ENCODE measurements around the gene ALCAM.

Gene ALCAM

GRCh38 chr3:105493305-105493892 lies 126.7 kb downstream of the ALCAM start:
- TF ChIP-seq ZXDB (tag by site-specific recombination; IDR thresholded peaks at IDR 0.05) (no peak), ZNF221 (tag by site-specific recombination; IDR thresholded peaks at IDR 0.05; ENCODE audit: borderline replicate concordance) (no peak), ZEB2 (tag by site-specific recombination; IDR thresholded peaks at IDR 0.05) (no peak), ZNF792 (tag by site-specific recombination; IDR thresholded peaks at IDR 0.05) (no peak), ZBTB7A (tag by site-specific recombination; IDR thresholded peaks at IDR 0.05; ENCODE audit: low read depth) (no peak), ZBTB44 (tag by site-specific recombination; IDR thresholded peaks at IDR 0.05) (no peak), REPIN1 (tag by site-specific recombination; IDR thresholded peaks at IDR 0.05; ENCODE audit: low read depth) (no peak), ZNF404 (tag by site-specific recombination; IDR thresholded peaks at IDR 0.05) (no peak)
- Histone ChIP-seq H3K4me3 (ENCODE audit: low read depth, low read length) (no peak overlapping the region), H3K9me3 (ENCODE audit: control insufficient read depth, insufficient read depth, low read depth, low read length) (no peaks in the 10 kb centered on the region), H3K27ac (ENCODE audit: extremely low read depth, low read depth, low read length) (no peak overlapping the region), H3K36me3 (ENCODE audit: control insufficient read depth in 2 of 2, insufficient read depth in 1 of 2, low read length in 2 of 2) (peaks cover 0 to 3% of the 10 kb centered on the region in 2 experiments; a peak in 1 of 3 replicates), H3K4me1 (ENCODE audit: control insufficient read depth, insufficient read depth, low read length) (no peaks in the 10 kb centered on the region)
- ChIA-PET CTCF (interaction anchor here (0.7 kb wide), 1 partner anchor 24 kb away, joined by 3 read pairs; no protein-coding TSS in a partner anchor), POLR2A (no interaction called here)

GRCh38 chr3:105495021-105495420 lies 128.3 kb downstream of the ALCAM start:
- ChIA-PET POLR2A (no interaction called here), CTCF (interaction anchor here (0.7 kb wide), 1 partner anchor 535 kb away, joined by 3 read pairs; no protein-coding TSS in a partner anchor)
- peaks cover 0 to 3% of the 10 kb centered on the region in 2 experiments; a peak in 1 of 3 replicates for H3K36me3 ChIP-seq (ENCODE audit: control insufficient read depth in 2 of 2, insufficient read depth in 1 of 2, low read length in 2 of 2)
- H3K4me3 ChIP-seq (ENCODE audit: low read depth, low read length): no peak overlapping the region
- no peaks in the 10 kb centered on the region for H3K4me1 ChIP-seq (ENCODE audit: control insufficient read depth, insufficient read depth, low read length)
- H3K9me3 ChIP-seq (ENCODE audit: control insufficient read depth, insufficient read depth, low read depth, low read length): no peaks in the 10 kb centered on the region
- no peak overlapping the region for H3K27ac ChIP-seq (ENCODE audit: extremely low read depth, low read depth, low read length)
- TF ChIP-seq ZNF302 (tag by site-specific recombination; IDR thresholded peaks at IDR 0.05; ENCODE audit: low read depth) (no peak), ZNF548 (tag by site-specific recombination; IDR thresholded peaks at IDR 0.05) (no peak), ZNF248 (tag by site-specific recombination; IDR thresholded peaks at IDR 0.05) (no peak), ZBTB11 (tag by site-specific recombination; conservative IDR thresholded peaks at IDR 0.05; ENCODE audit: low read depth) (no peak), PRDM4 (tag by site-specific recombination; IDR thresholded peaks at IDR 0.05) (no peak), ZNF335 (tag by site-specific recombination; conservative IDR thresholded peaks at IDR 0.05) (no peak), ZNF239 (tag by site-specific recombination; IDR thresholded peaks at IDR 0.05) (no peak), ZNF621 (tag by site-specific recombination; IDR thresholded peaks at IDR 0.05) (no peak), MEIS1 (CRISPR knock-in tag; IDR thresholded peaks at IDR 0.05; ENCODE audit: borderline replicate concordance) (no peak), KLF7 (tag by site-specific recombination; IDR thresholded peaks at IDR 0.05; ENCODE audit: borderline replicate concordance) (no peak), ZNF223 (tag by site-specific recombination; IDR thresholded peaks at IDR 0.05) (no peak), ZNF785 (tag by site-specific recombination; IDR thresholded peaks at IDR 0.05) (no peak), HOXC10 (CRISPR knock-in tag; IDR thresholded peaks at IDR 0.05) (no peak)

Measured in HEK293 (cell line).